IPS-18c (cell line): ENCODE data around the gene LDB3.
"Not testable (repeated sequence)": the region's sequence is repeated elsewhere in the genome, so short reads cannot be mapped to it uniquely, and the experiment has no call there.

ENCODE experiments used
- H3K4me3 ChIP-seq: 2 replicates; pipeline ENCODE4 v1.7.0; 2013; ENCODE audit warnings: low read depth, mild to moderate bottlenecking, low read length, moderate library complexity; ENCODE audit not compliant: insufficient read depth
- H3K9me3 ChIP-seq: one replicate; pipeline ENCODE4 v1.6.1; 2013; ENCODE audit warnings: mild to moderate bottlenecking, low read length, moderate library complexity; ENCODE audit not compliant: control insufficient read depth, insufficient read depth

LDB3 gene

DNA sequence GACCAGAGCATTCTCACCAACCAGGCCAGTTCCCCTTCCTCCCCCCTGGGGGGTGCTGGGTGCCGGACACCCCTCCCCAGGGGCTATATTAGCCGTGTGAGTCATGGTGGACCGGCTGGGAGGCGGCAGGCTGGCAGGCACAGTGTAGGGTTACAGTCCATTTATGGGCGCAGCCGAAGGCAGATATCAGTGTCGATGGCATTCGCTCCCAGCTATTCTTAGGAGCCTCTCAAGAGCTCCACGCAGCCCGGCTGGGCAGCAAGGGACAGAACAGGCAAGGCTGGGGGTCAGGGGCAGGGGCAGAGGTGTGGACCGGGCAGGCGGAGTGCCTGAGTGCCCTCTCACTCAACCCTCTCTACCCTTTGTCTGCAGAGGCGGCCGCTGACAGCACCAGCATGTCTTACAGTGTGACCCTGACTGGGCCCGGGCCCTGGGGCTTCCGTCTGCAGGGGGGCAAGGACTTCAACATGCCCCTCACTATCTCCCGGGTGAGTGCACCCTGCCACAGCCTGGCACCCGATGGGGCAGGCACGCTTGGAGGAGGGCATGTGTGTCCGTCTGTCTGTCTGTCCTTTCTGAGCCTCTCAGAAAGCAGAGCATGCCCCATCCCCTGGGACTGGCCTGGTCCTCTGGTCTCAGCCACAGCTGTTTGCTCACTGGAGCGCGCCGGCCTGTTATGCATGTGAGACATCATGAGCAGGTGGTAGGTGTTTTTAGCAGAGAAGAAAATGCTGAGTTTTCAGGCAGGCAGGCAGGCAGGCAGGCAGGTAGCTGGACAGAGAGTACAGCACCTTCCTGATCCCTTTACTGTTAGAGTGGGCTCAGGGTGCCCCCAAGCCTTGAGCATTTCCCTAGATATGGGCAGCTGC lies at the start of gene LDB3:
LDB3 (plus strand) TSS at position 215 of the 869 bp plus-strand sequence; CDS start at position 396, 181 bp downstream.
- H3K4me3 ChIP-seq = no peak within 1 kb of the TSS

DNA sequence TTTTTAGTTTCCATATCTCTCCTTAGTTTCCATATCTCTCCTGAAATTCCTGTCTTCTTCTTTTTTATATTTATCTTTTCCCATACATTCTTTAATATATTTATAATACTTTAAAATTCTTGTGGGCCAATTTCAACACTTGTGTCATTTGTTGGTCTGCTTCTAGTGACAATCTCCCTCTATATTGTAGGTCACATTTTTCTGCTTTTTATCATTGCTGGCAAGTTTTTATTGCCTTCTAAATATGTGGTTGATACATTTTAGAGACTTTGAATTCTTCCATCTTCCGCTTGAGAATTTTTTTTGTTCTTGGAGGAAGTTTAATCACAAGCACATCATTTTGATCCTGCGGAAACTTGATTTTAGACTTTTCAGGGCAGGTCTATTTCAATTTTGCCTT lies 40.0 kb upstream of the LDB3 start:
- no peaks in the 10 kb centered on the region for H3K9me3 ChIP-seq
- no peak overlapping the region for H3K4me3 ChIP-seq

More for the DNA sequence above, at the start of gene LDB3:
- H3K9me3 ChIP-seq = no peaks in the 10 kb centered on the region

GRCh38 chr10:86630079-86630478 lies 38.2 kb upstream of the LDB3 start:
- H3K9me3 ChIP-seq = no peaks in the 10 kb centered on the region
- H3K4me3 ChIP-seq = no peak overlapping the region

DNA sequence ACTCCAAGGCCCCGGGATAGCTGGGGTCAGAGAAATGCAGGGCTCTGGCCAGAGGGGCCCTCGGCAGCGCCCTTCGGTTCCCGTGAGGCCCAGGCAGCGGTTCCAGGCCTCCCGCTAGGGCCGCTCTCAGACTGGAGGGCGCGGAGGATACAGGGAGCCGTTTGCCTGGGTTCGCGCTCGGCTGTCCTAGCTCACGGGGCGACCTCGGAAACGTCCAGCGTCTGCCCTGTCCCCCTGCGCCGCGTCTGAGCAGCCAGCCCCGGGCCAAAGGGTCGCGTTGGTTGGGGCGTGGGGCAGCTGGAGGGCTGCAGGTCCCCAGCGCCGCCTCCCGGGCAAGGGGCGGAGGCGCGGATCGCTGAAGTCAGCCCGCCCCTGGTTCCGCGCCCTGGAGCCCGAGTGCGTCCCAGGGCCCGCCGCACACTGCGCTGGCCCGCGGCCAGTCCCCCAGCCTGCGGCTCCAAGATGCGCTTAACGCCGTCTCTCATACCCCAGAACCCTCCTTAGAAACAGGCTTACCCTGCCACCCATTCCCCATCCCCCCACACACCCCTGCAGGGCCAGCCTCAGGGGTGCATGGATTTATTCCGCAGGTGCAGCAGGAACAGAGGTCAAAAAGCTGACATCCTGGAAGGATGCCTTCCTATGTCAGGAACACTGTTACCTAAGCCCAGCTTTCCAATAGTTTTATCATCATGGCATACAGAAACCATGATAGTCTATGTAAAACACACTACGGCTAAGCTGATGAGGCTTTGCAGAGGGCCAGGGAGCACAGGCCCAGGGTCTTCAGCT lies 36.1 kb upstream of the LDB3 start:
- H3K4me3 ChIP-seq = peak overlapping the region; percentile 62
- H3K9me3 ChIP-seq = no peaks in the 10 kb centered on the region

GRCh38 chr10:86632951-86633350 lies 35.4 kb upstream of the LDB3 start:
- H3K4me3 ChIP-seq = no peak overlapping the region
- H3K9me3 ChIP-seq = no peaks in the 10 kb centered on the region

- Histone ChIP-seq H3K9me3 (no peaks in the 10 kb centered on the region), H3K4me3 (no peak overlapping the region)
Observed at GRCh38 chr10:86635402-86635801, 32.9 kb upstream of the LDB3 start.

- no peak overlapping the region for H3K4me3 ChIP-seq
- no peaks in the 10 kb centered on the region for H3K9me3 ChIP-seq
Observed at GRCh38 chr10:86636311-86636710, 32.0 kb upstream of the LDB3 start.

DNA sequence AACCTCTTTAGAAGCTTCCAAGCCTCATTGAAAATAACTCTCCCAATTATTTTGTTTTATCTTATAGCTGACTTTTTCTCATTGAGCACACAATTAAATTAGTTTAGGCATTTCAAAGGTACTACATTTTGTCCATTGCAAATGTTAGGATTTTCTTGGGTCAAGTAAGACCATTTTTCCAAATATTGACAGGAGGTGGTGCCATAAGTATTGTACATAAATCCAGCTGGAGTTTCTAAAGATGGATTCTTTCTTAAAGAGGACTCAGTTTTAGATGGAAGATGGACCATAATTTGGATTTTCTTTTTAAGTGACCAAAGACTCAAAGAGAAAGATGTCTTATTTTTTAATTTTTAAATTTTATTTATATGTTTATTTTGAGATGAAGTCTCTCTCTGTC lies 26.3 kb upstream of the LDB3 start:
- Histone ChIP-seq H3K9me3 (no peaks in the 10 kb centered on the region), H3K4me3 (no peak overlapping the region)

DNA sequence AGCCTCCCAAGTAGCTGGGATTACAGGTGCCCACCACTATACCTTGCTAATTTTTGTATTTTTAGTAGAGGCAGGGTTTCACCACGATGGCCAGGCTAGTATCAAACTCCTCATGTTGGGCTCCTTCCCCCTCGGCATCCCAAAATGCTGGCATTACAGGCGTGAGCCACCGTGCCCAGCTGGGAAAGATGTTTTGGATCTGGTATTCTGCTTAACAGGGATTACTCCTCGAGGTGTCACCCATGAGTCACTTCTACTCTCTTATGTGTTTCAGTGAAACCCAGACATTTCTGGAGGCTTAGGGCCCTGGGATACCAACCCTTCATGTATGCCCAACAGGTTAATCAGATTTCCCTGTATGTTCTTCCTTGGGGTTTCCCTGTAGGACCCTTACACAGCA lies 25.8 kb upstream of the LDB3 start:
- H3K4me3 ChIP-seq = no peak overlapping the region
- H3K9me3 ChIP-seq = no peaks in the 10 kb centered on the region

GRCh38 chr10:86644152-86644793 lies 24.0 kb upstream of the LDB3 start:
- Histone ChIP-seq H3K4me3 (no peak overlapping the region), H3K9me3 (no peaks in the 10 kb centered on the region)

- Histone ChIP-seq H3K9me3 (no peaks in the 10 kb centered on the region), H3K4me3 (no peak overlapping the region)
Observed at GRCh38 chr10:86644794-86645445, 23.4 kb upstream of the LDB3 start.

DNA sequence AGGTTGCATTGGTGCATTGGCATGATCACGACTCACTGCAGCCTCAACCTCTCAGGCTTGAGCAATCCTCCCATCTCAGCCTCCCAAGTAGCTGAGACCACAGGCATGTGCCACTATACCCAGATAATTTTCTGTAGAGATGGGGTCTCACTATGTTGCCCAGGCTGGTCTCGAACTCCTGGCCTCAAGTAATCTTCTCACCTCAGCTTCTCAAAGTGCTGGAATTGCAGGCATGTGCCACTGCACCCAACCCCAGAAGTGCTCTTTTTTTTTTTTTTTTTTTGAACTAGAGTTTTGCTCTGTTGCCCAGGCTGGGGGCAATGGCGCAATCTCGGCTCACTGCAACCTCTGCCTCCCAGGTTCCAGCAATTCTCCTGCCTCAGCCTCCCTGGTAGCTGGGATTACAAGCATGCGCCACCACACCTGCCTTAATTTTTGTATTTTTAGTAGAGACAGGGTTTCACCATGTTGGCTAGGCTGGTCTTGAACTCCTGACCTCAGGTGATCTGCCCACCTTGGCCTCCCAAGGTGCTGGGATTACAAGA lies 22.6 kb upstream of the LDB3 start:
- not testable (repeated sequence) for H3K9me3 ChIP-seq, H3K4me3 ChIP-seq

DNA sequence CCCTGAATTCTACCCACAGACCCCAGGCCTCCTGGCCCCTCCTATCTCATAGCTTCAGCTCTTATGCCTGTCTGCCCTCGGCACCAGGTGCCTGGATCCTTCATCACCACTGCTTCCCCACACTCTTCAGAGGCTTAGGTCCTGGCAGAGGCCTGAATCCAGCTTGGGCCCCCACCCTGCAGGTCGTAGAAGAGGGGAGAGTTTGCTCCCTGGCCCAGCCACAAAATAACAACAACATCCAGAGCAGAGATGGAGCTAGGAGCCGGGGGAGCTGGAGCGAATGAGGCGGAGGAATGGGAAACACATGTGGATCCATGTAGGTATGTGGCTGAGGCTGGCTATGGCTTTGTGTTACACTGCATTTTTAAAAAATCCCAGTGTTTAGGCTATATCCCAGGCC lies 21.8 kb upstream of the LDB3 start:
- H3K4me3 ChIP-seq = no peak overlapping the region
- no peaks in the 10 kb centered on the region for H3K9me3 ChIP-seq

DNA sequence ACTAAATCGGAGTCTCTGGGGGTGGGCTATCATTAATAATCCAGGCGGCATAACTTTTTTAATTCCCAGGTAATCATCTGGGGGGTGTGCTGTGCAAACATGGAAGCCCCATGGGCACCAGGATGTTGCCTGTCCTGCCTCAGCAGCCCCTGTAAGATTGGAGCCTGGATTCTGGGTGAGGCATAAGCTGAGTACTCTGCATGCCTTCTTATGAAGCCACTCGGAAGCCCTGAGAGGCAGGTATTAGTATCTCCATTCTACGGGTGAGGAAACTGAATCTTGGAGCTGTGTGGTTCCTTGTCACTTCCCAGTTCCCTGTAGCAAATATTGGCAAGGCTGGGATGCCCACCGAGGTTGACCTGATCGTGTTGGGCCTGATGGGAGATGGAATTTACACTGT lies 21.4 kb upstream of the LDB3 start:
- no peaks in the 10 kb centered on the region for H3K9me3 ChIP-seq
- no peak overlapping the region for H3K4me3 ChIP-seq

GRCh38 chr10:86647773-86648703 lies 20.3 kb upstream of the LDB3 start:
- Histone ChIP-seq H3K4me3 (no peak overlapping the region), H3K9me3 (no peaks in the 10 kb centered on the region)

- Histone ChIP-seq H3K9me3 (no peaks in the 10 kb centered on the region), H3K4me3 (no peak overlapping the region)
Observed at GRCh38 chr10:86648704-86649427, 19.4 kb upstream of the LDB3 start.
